SJSA1 (cell line): ENCODE measurements around the gene CRAMP1. TPM values are rescaled to one million over a fixed set of nuclear protein-coding genes. Genes with fewer than 3 reads are reported as not detected.
A peak's percentile ranks its signal among the peaks of the same experiment; 100 is the strongest.

Source experiments
- DNase-seq, 2 experiments: peaks; one replicate each; pipeline ENCODE4 v3.0.0-alpha.2; 2015 to 2020; ENCODE audit warnings: low spot score in 2 of 2, low read depth in 1 of 2
- H3K27ac ChIP-seq: fragments of 250-450 bp; sonication (Bioruptor Pico); 2 replicates; pipeline ENCODE4 v1.5.1; 2020; ENCODE audit warnings: mild to moderate bottlenecking, moderate library complexity
- H3K27me3 ChIP-seq: fragments of 250-450 bp; sonication (Bioruptor Pico); replicated peaks from 2 replicates; pipeline ENCODE4 v1.5.1; 2020; ENCODE audit warnings: mild to moderate bottlenecking, moderate library complexity
- H3K36me3 ChIP-seq: fragments of 250-450 bp; sonication (Bioruptor Pico); 2 replicates; pipeline ENCODE4 v1.5.1; 2020; ENCODE audit warnings: mild to moderate bottlenecking
- H3K4me1 ChIP-seq: fragments of 250-450 bp; sonication (Bioruptor Pico); replicated peaks from 2 replicates; pipeline ENCODE4 v1.6.1; 2021; ENCODE audit warnings: mild to moderate bottlenecking
- H3K4me3 ChIP-seq: fragments of 250-450 bp; sonication (Bioruptor Pico); 2 replicates; pipeline ENCODE4 v1.5.1; 2020; ENCODE audit warnings: mild to moderate bottlenecking
- H3K9me3 ChIP-seq: fragments of 250-450 bp; sonication (Bioruptor Pico); replicated peaks from 2 replicates; pipeline ENCODE4 v1.5.1; 2020; ENCODE audit warnings: mild to moderate bottlenecking
- total RNA-seq: library from RNA; depleted of rRNA; stranded (reverse); fragments of >200 nt; shearing (Covaris generic); gene quantifications from 2 replicates; pipeline ENCODE4 v1.2.3, GENCODE V29; 2014; rRNA removed

CRAMP1 gene, protein sequence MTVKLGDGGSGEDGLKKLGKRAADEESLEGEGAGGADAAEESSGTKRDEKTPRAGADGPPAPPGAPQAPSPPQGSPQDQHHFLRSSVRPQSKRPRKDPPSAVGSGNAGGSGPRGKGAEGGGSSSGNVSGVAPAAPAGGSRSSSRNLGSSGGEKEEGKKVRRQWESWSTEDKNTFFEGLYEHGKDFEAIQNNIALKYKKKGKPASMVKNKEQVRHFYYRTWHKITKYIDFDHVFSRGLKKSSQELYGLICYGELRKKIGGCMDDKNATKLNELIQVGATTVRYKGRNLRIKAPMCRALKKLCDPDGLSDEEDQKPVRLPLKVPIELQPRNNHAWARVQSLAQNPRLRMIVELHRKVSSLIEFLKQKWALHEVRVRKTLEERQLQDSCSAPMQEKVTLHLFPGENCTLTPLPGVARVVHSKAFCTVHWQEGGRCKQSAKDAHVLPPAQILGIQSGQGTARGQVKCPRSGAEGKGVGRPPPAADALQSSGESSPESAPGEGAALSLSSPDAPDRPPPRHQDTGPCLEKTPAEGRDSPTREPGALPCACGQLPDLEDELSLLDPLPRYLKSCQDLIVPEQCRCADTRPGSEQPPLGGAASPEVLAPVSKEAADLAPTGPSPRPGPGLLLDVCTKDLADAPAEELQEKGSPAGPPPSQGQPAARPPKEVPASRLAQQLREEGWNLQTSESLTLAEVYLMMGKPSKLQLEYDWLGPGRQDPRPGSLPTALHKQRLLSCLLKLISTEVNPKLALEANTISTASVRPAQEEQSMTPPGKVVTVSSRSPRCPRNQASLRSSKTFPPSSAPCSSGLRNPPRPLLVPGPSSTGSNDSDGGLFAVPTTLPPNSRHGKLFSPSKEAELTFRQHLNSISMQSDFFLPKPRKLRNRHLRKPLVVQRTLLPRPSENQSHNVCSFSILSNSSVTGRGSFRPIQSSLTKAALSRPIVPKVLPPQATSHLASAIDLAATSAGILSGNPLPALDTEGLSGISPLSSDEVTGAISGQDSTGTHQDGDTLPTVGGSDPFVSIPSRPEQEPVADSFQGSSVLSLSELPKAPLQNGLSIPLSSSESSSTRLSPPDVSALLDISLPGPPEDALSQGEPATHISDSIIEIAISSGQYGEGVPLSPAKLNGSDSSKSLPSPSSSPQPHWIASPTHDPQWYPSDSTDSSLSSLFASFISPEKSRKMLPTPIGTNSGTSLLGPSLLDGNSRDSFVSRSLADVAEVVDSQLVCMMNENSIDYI (N-terminal part only)
- total RNA-seq: 9.0 and 10.3 TPM in 2 replicates

DNA sequence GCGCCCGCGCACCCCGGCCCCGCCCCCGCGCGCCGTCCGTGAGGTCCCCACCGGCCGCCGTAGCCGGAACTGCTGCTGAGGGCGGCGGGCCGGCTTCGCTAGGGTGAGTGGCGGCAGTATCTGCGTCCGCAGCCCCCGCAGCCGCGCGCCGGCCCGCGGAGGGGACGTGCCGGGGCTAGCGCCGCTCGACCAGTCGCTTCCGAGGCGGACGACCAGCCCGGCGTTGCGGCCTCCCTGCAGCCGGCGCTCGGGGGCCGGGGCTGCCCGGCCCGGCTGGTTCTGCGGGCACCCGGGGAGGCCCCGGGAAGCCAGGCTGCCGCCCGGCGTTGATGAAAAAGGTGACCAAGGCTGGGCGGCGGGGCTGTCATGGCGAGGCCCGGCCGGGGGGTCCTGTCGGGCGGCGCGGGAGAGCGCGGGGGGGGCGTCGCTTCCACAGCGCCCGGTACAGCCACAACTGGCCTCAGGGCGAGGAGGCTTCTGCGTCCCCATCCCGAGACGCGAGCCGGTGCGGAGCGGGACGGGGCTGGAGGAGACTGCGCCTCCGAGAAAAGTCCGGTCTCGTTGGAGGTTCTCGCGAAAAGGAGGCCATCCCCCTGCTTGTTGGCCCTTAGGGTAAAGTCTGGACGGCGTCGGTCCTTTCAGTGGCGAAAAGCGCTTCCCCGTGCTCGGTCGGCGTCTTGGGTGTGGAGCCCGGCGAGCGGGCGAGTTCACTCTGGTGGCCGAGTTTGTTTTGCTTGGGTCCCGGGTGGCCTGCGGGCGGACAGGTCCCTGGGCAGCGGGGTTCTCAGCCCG lies at the start of gene CRAMP1:
Gene CRAMP1, plus strand, starts transcription at position 41 of the 792 bp plus-strand sequence. CDS start 2,280 bp downstream, outside the sequence.
- Histone ChIP-seq H3K36me3 (peaks cover 30% of the 10 kb centered on the region), H3K4me1 (peaks cover 37% of the 10 kb centered on the region), H3K4me3 (peak within 1 kb of the TSS; percentile 98), H3K27ac (peak within 1 kb of the TSS; percentile 15), H3K27me3 (no peaks in the 10 kb centered on the region), H3K9me3 (no peaks in the 10 kb centered on the region; the same call in 1 of the 2 replicates)
- peak in 1 of 2 experiments; percentile 42 for DNase-seq

DNA sequence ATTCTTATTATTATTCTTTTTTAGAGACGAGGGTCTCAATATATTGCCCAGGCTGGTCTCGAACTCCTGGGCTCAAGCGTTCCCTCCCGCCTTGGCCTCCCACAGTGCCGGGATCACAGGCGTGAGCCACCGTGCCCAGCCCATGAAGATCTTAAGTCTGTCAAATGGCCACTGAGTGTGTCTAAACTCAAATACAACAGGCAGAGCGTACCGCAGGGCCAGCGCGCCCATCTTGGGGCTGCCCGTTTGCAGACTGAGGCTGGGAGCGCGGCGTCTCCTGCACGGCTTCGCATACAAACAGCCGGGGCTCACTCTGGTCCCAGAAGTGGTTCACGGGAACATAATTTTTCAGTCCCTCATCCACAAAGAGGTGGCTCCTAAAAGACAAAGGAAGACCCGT lies 48.4 kb upstream of the CRAMP1 start:
- H3K27me3 ChIP-seq: no peaks in the 10 kb centered on the region
- no peaks in the 10 kb centered on the region for H3K9me3 ChIP-seq
- no peak for DNase-seq
- no peak overlapping the region for H3K4me3 ChIP-seq
- H3K36me3 ChIP-seq: no peaks in the 10 kb centered on the region
- H3K4me1 ChIP-seq: no peaks in the 10 kb centered on the region
- H3K27ac ChIP-seq: no peak overlapping the region

DNA sequence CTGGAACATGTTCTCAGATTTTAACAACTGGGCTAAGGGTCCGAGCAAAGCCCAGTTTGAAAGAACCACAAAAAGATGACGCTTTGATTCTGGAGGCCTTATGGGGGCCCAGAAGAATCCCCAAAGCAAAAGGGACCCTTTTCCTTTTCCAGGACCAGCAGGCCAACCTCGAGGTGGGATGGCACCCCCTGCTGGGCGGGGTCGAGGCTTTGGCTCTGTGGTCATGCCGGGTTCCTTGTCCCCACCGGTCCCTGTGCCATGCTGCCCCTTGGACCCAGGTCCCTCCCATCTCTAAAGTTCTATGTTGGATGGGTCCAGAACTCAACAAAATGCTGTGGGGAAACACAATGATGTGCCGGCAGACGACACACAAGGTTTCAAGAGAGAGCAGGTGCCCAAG lies 47.8 kb upstream of the CRAMP1 start:
- DNase-seq: no peak
- no peaks in the 10 kb centered on the region for H3K27me3 ChIP-seq

DNA sequence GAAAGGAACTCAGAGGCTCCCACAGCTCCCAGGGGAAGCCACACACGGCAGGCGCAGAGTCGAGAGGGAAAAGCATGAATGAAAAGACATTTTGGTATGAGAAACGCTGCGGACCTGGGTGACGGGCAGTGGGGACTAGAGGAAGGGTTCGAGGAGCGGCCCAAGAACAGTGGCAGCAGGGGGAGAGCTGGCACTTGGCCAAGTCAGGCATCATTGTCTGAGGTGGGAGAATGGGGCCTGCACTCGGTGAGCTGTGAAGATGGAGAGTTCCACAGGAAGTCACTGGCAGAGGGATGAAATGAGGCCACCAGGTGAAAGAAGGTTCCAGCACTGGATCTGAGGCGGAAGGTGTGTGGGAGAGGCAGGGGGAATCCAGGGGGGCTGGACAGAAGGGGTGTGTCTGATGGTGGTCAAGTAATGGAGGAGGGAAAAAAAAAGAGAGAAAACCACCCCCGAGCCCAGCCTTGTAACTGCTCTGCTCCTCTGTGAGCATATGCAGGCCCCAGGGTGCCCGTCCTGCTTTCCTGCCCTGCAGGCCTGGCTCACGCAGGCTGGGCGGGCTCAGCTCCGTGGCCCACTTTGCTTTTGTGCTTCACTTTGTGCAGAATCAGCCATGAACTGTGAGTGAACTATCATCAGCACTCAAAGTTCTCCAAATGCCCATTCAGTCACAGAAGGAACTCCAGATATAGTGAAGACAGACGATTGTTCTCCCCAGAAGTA lies 46.9 kb upstream of the CRAMP1 start:
- no peaks in the 10 kb centered on the region for H3K9me3 ChIP-seq
- no peaks in the 10 kb centered on the region for H3K36me3 ChIP-seq
- no peak for DNase-seq
- no peaks in the 10 kb centered on the region for H3K27me3 ChIP-seq
- H3K4me1 ChIP-seq: no peaks in the 10 kb centered on the region
- no peak overlapping the region for H3K27ac ChIP-seq
- H3K4me3 ChIP-seq: no peak overlapping the region

More for the DNA sequence above, 47.8 kb upstream of the CRAMP1 start:
- Histone ChIP-seq H3K4me3 (no peak overlapping the region), H3K36me3 (no peaks in the 10 kb centered on the region), H3K9me3 (no peaks in the 10 kb centered on the region), H3K27ac (no peak overlapping the region), H3K4me1 (no peaks in the 10 kb centered on the region)

DNA sequence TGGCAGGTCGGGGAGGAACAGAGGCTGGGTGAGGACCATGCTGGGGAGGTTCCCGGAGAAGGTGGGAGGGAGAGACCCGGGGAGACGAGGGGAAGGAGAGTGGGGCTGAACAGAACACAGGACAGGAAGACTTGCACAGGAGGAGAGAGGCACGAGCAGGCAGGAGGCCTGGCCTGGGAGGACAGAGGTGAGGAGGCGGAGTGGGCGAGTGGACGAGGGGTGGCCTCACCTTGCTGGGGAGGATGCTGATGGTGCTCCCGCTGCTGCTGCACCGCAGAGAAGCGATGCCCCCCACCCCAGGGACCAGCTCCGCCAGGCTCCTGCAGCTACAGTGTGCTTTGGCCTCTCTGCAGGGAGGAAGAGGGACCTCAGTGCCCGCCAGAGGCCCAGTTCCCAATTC lies 44.2 kb upstream of the CRAMP1 start:
- Histone ChIP-seq H3K9me3 (no peaks in the 10 kb centered on the region), H3K27me3 (no peaks in the 10 kb centered on the region), H3K4me3 (no peak overlapping the region), H3K36me3 (no peaks in the 10 kb centered on the region), H3K27ac (no peak overlapping the region), H3K4me1 (no peaks in the 10 kb centered on the region)
- DNase-seq: no peak

DNA sequence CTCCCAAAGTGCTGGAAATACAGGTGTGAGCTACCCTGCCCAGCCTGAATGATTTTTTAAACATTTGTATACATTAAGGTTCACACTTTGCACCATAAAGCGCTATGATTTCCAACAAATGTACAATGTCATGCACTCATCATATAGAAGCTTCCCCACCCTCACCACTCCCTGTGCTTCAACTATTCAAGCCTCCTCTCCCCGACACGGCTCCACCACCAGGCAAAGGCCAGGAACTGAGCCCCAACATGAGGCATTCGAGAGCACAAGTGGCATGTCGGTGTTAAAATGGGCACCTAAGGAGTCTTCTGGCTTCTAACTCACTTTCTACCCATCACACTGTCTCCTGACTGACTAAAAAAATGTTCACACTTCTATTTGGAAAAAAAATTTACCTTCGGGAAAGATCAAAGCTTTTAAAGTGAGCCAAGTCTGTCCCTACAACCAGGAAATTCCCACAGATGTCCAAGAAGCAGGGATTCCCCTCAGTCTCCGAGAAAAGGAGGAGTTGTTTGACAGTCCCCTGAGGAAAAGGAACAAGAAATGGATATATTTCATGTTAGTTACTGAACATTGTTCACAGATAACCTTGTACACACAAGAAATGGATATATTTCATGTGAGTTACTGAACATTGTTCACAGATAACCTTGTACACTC lies 41.0 kb upstream of the CRAMP1 start:
- H3K4me3 ChIP-seq: no peak overlapping the region
- no peak overlapping the region for H3K27ac ChIP-seq
- DNase-seq: no peak
- H3K4me1 ChIP-seq: no peaks in the 10 kb centered on the region
- H3K9me3 ChIP-seq: no peaks in the 10 kb centered on the region
- no peaks in the 10 kb centered on the region for H3K36me3 ChIP-seq
- H3K27me3 ChIP-seq: no peaks in the 10 kb centered on the region

DNA sequence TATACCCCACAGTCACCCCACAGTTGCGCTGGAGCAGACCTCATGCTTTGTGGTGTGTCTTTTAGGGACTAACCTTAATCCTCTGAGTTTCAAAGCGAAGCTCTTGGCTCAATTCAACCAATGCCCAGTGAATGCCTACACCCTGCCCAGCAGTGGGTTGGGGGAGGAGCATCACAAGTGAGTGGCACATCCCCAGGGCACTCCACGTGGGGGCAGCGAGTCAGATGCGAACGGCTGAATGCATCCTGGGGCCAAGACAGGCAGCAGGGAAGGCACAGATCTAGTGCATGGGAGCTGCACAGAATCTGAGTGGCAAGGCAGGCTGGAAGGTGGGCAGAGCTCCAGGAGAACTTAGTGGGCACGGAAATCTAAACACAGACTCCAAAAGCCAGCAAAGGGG lies 39.5 kb upstream of the CRAMP1 start:
- H3K9me3 ChIP-seq: no peaks in the 10 kb centered on the region
- DNase-seq: no peak
- no peak overlapping the region for H3K4me3 ChIP-seq

DNA sequence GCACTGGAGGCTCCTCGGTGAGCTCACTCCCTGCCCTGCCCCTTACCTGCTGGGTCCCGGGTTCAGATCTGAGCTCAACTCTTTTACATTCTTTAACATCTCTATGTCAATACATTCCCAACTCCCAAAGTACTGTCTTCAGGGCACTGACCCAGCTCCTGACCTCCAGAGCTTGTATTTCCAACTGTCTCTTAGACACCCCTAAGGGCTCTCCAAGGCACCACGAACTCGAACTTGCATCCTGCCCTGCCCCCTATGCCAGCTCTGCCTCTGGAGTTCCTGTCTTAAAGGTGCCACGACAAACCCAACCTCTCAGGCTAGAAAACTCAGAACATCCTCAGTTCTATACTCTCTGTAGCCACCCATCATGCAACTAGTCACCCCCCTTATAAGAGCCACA lies 38.9 kb upstream of the CRAMP1 start:
- Histone ChIP-seq H3K4me1 (no peaks in the 10 kb centered on the region), H3K27me3 (no peaks in the 10 kb centered on the region), H3K9me3 (no peaks in the 10 kb centered on the region), H3K4me3 (no peak overlapping the region), H3K36me3 (no peaks in the 10 kb centered on the region), H3K27ac (no peak overlapping the region)
- DNase-seq: no peak

More for the DNA sequence above, 39.5 kb upstream of the CRAMP1 start:
- H3K27me3 ChIP-seq: no peaks in the 10 kb centered on the region
- no peak overlapping the region for H3K27ac ChIP-seq
- no peaks in the 10 kb centered on the region for H3K4me1 ChIP-seq
- no peaks in the 10 kb centered on the region for H3K36me3 ChIP-seq

DNA sequence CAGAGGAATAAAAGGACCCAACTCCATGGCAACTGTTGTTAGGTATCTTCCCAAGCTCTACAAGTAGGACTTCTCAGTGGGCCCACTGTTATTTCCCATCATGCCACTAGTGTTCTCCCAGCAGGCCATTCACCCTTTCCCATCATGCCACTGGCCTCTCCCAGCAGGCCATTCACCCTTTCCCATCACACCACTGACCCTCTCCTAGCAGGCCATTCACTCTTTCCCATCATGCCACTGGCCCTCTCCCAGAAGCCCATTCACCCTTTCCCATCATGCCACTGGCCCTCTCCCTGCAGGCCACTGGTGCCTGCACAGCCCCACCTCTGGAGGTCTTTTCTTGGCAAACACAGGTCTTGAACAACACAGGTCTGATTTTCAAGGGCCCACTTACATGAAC lies 36.6 kb upstream of the CRAMP1 start:
- H3K4me1 ChIP-seq: no peaks in the 10 kb centered on the region

DNA sequence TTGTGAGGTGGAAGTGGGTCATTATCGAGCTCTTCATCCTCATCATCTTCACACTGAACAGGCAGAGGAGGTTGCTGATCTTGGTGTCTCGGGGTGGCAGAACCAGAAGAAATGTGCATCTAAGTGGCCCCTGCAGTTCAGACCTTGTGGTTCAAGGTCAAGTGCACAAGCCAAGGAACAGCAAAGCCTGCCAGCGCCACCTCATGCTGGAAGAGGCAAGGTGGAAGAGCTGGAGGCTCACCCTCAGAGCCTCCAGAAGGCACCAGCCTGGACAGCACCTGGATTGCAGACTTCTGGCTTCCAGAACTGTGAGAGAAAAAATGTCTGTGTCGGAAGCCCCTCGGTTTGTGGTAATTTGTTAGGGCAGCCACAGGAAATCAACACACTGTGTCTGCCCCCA lies 32.9 kb upstream of the CRAMP1 start:
- no peaks in the 10 kb centered on the region for H3K27me3 ChIP-seq
- no peak for DNase-seq
- no peaks in the 10 kb centered on the region for H3K9me3 ChIP-seq
- no peak overlapping the region for H3K4me3 ChIP-seq
- no peak overlapping the region for H3K27ac ChIP-seq
- H3K36me3 ChIP-seq: no peaks in the 10 kb centered on the region
- H3K4me1 ChIP-seq: no peaks in the 10 kb centered on the region

More for the DNA sequence above, 36.6 kb upstream of the CRAMP1 start:
- no peaks in the 10 kb centered on the region for H3K9me3 ChIP-seq
- no peaks in the 10 kb centered on the region for H3K27me3 ChIP-seq
- no peak overlapping the region for H3K4me3 ChIP-seq
- DNase-seq: no peak
- no peaks in the 10 kb centered on the region for H3K36me3 ChIP-seq
- H3K27ac ChIP-seq: no peak overlapping the region

DNA sequence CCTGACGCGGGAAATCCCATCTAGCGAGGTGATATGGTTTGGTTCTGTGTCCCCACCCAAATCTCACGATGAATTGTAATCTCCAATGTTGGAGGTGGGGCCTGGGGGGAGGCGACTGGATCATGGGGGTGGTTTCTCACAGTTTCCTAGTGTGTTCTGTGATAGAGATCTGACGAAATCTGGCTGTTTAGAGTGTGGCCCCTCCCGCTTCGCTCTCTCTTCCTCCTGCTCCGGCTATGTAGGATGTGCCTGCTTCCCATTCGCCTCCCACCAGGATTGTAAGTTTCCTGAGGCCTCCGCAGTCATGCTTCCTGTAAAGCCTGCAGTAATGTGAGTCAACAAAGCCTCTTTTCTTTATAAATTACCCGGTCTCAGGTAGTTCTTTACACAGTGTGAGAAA lies 31.9 kb upstream of the CRAMP1 start:
- Histone ChIP-seq H3K36me3 (no peaks in the 10 kb centered on the region), H3K9me3 (no peaks in the 10 kb centered on the region), H3K27ac (no peak overlapping the region), H3K4me1 (no peaks in the 10 kb centered on the region), H3K27me3 (no peaks in the 10 kb centered on the region), H3K4me3 (no peak overlapping the region)
- no peak for DNase-seq

DNA sequence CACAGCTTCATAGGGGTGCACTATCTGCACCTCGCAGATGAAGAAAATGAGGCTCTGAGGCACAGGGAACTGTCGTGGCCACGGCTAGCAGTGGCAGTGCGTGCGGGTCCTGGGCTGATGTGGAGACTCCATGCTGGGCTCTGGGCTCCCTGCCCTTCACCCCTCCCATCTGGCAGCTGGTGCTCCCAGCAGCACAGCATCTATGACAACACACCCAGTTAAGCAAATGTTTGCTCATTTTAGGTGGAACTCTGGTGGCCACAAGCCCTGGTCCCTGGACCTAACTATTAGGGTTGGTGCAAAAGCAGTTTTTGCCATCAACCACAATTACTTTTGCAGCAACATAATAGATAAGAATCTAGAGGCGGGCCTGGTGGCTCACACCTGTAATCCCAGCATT lies 31.2 kb upstream of the CRAMP1 start:
- Histone ChIP-seq H3K9me3 (no peaks in the 10 kb centered on the region), H3K36me3 (no peaks in the 10 kb centered on the region), H3K27ac (no peak overlapping the region), H3K4me3 (no peak overlapping the region), H3K4me1 (no peaks in the 10 kb centered on the region), H3K27me3 (no peaks in the 10 kb centered on the region)
- DNase-seq: no peak
